K562 (cell line): ENCODE measurements around the gene NFE2. TPM values are rescaled to one million over a fixed set of nuclear protein-coding genes. Genes with fewer than 3 reads are reported as not detected.
A peak's percentile ranks its signal among the peaks of the same experiment; 100 is the strongest.

Experiments used
- CAMTA2 ChIP-seq: fragments of 250-450 bp; sonication (Bioruptor Pico); conservative IDR thresholded peaks from 2 replicates; pipeline ENCODE4 v1.5.1; 2022
- DACH1 ChIP-seq: fragments of 450-650 bp; IDR thresholded peaks from 2 replicates; pipeline ENCODE4 v1.6.1; 2018; ENCODE audit not compliant: partially characterized antibody
- DPF2 ChIP-seq: fragments of 450-650 bp; IDR thresholded peaks from 2 replicates; pipeline ENCODE4 v1.6.1; 2016
- HDAC1 ChIP-seq, 2 experiments: fragments of 450-650 bp; IDR thresholded peaks; 2 replicates each; pipeline ENCODE4 v1.6.1; 2016 to 2017; ENCODE audit warnings: inconsistent platforms in 1 of 2, mild to moderate bottlenecking in 1 of 2, moderate library complexity in 1 of 2
- HMGN3 ChIP-seq: IDR thresholded peaks from 2 replicates; pipeline ENCODE4 v1.6.1; 2011; ENCODE audit warnings: borderline replicate concordance, low read depth, mild to moderate bottlenecking, mixed read lengths, low read length; ENCODE audit not compliant: insufficient read length; ENCODE audit errors: extremely low read depth
- NFXL1 ChIP-seq: fragments of 450-650 bp; formaldehyde crosslinking; IDR thresholded peaks from 2 replicates; pipeline ENCODE4 v1.4.0; 2021; ENCODE audit warnings: mild to moderate bottlenecking
- OTX1 ChIP-seq: fragments of 450-650 bp; formaldehyde crosslinking; IDR thresholded peaks from 2 replicates; pipeline ENCODE4 v1.4.0; 2022; ENCODE audit warnings: mild to moderate bottlenecking
- RB1 ChIP-seq: fragments of 450-650 bp; IDR thresholded peaks from 2 replicates; pipeline ENCODE4 v1.6.1; 2017; ENCODE audit warnings: low read depth, mild to moderate bottlenecking
- ZNF253 ChIP-seq: fragments of 250-450 bp; sonication (Bioruptor Pico); conservative IDR thresholded peaks from 2 replicates; pipeline ENCODE4 v1.6.1; 2021; ENCODE audit warnings: mild to moderate bottlenecking
- ZNF431 ChIP-seq: sonication (generic); formaldehyde crosslinking; IDR thresholded peaks from 2 replicates; pipeline ENCODE4 v1.8.0; 2022; ENCODE audit warnings: mild to moderate bottlenecking, missing genetic modification reagents
- ZNF76 ChIP-seq: fragments of 250-450 bp; sonication (Bioruptor Pico); IDR thresholded peaks from 2 replicates; pipeline ENCODE4 v1.4.0; 2020; ENCODE audit warnings: mild to moderate bottlenecking, moderate library complexity, borderline replicate concordance
- polyA plus RNA-seq, 8 experiments: library from polyadenylated mRNA; depleted of rRNA in 4 of 8; stranded (reverse) in 5 of 8; unstranded in 3 of 8; fragments of >200 nt; fragmentation: Nextera tagmentation in 2 of 8; fragmentation: Illumina TruSeq in 1 of 8; extraction: Ambion mirVana in 2 of 8; extraction: Trizol in 1 of 8; gene quantifications; 2 replicates each; pipeline versions ENCODE4 v1.2.1 to v1.2.3, GENCODE V29; 2011 to 2014; ENCODE audit warnings: inconsistent platforms in 1 of 8, missing spikeins in 1 of 8
- total RNA-seq, 7 experiments: library from RNA; depleted of rRNA in 6 of 7; stranded (reverse); fragments of >200 nt in 6 of 7; fragmentation: Illumina TruSeq in 2 of 7; extraction: Trizol in 2 of 7; gene quantifications; 2 replicates each; pipeline versions ENCODE4 v1.2.1 to v1.2.3, GENCODE V29; 2011 to 2021; ENCODE audit warnings: low replicate concordance in 1 of 7
- TF ChIP-seq, protein P1 (sequence below): sonication (generic); formaldehyde crosslinking; IDR thresholded peaks from 2 replicates; pipeline ENCODE4 v1.9.0; 2022; ENCODE audit warnings: mild to moderate bottlenecking, missing genetic modification reagents
- TF ChIP-seq, protein P2 (sequence below): fragments of 200-600 bp; sonication (generic); IDR thresholded peaks from one replicate; pipeline ENCODE4 v1.6.1; 2012; ENCODE audit warnings: mild to moderate bottlenecking, low read depth, low read length, inconsistent platforms
- TF ChIP-seq, protein P3 (sequence below): fragments of 450-650 bp; formaldehyde crosslinking; IDR thresholded peaks from 2 replicates; pipeline ENCODE4 v1.4.0; 2020; ENCODE audit warnings: mild to moderate bottlenecking, moderate library complexity

The NFE2 gene
- total and polyA plus RNA-seq, 9 of the 15 experiments (the other 6 are each of a cell fraction or from before 2014, with no cell fraction given) = 12.3 to 282 (median 208) TPM

DNA sequence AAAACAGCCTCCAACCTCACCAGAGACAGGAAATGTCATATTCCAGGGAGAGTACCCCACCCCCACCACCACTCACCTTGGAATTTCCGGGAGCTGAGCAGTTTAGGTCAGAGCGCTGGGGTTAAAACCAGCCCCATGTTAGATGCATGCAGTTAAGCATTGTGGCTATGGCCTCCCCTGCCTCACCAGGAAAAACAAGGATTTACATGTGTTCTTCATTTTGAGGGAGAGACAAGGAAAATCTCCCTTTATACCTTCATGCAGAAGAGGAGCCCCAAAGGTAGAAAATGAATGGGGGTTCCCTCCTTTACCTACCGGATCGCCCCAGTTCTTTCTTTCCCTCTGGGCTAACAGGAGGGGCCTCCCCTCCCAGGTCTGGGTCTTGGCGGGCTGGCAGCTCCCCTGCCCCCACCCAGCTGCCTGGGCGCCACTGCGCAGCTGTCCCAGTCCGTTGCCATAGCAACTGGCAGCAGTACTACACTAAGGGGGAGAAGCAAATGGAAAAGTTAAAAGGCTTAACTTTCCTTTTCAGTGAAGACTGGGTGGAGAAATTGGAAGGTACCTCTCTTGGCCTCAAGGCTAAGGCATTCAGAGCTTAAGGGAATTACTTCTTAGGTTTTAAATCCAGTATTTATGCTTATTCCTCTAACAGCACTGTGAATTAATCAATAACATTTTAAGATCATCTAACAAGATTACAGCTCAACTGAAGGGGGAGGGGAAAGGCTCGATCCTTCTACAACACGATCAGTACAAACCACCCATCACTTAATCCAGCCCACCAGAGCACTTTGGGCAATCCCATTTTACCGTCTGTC lies 41.4 kb downstream of the NFE2 start (continued):
- peak; percentile 79; the same call in 1 of the 2 replicates for TF ChIP-seq RB1
- TF ChIP-seq, protein P1, sequence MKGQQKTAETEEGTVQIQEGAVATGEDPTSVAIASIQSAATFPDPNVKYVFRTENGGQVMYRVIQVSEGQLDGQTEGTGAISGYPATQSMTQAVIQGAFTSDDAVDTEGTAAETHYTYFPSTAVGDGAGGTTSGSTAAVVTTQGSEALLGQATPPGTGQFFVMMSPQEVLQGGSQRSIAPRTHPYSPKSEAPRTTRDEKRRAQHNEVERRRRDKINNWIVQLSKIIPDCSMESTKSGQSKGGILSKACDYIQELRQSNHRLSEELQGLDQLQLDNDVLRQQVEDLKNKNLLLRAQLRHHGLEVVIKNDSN = no peak
- TF ChIP-seq DPF2 = peak; percentile 73
- TF ChIP-seq OTX1 (CRISPR knock-in tag) = no peak
- TF ChIP-seq HMGN3 = peak; percentile 51
- no peak for TF ChIP-seq ZNF253 (CRISPR knock-in tag)
- 0 out of 2 replicates have a peak, but pooled peaks have one; percentile 12 for TF ChIP-seq ZNF76
- no peak for TF ChIP-seq NFXL1
- TF ChIP-seq DACH1 = peak; percentile 70
- no peak for TF ChIP-seq ZNF431 (CRISPR knock-in tag)
- TF ChIP-seq HDAC1 (IDR thresholded peaks at IDR 0.05) = 0 out of 4 replicates have a peak, but pooled peaks of 1 of the 2 experiments have one; percentile 63
- TF ChIP-seq, protein P2, sequence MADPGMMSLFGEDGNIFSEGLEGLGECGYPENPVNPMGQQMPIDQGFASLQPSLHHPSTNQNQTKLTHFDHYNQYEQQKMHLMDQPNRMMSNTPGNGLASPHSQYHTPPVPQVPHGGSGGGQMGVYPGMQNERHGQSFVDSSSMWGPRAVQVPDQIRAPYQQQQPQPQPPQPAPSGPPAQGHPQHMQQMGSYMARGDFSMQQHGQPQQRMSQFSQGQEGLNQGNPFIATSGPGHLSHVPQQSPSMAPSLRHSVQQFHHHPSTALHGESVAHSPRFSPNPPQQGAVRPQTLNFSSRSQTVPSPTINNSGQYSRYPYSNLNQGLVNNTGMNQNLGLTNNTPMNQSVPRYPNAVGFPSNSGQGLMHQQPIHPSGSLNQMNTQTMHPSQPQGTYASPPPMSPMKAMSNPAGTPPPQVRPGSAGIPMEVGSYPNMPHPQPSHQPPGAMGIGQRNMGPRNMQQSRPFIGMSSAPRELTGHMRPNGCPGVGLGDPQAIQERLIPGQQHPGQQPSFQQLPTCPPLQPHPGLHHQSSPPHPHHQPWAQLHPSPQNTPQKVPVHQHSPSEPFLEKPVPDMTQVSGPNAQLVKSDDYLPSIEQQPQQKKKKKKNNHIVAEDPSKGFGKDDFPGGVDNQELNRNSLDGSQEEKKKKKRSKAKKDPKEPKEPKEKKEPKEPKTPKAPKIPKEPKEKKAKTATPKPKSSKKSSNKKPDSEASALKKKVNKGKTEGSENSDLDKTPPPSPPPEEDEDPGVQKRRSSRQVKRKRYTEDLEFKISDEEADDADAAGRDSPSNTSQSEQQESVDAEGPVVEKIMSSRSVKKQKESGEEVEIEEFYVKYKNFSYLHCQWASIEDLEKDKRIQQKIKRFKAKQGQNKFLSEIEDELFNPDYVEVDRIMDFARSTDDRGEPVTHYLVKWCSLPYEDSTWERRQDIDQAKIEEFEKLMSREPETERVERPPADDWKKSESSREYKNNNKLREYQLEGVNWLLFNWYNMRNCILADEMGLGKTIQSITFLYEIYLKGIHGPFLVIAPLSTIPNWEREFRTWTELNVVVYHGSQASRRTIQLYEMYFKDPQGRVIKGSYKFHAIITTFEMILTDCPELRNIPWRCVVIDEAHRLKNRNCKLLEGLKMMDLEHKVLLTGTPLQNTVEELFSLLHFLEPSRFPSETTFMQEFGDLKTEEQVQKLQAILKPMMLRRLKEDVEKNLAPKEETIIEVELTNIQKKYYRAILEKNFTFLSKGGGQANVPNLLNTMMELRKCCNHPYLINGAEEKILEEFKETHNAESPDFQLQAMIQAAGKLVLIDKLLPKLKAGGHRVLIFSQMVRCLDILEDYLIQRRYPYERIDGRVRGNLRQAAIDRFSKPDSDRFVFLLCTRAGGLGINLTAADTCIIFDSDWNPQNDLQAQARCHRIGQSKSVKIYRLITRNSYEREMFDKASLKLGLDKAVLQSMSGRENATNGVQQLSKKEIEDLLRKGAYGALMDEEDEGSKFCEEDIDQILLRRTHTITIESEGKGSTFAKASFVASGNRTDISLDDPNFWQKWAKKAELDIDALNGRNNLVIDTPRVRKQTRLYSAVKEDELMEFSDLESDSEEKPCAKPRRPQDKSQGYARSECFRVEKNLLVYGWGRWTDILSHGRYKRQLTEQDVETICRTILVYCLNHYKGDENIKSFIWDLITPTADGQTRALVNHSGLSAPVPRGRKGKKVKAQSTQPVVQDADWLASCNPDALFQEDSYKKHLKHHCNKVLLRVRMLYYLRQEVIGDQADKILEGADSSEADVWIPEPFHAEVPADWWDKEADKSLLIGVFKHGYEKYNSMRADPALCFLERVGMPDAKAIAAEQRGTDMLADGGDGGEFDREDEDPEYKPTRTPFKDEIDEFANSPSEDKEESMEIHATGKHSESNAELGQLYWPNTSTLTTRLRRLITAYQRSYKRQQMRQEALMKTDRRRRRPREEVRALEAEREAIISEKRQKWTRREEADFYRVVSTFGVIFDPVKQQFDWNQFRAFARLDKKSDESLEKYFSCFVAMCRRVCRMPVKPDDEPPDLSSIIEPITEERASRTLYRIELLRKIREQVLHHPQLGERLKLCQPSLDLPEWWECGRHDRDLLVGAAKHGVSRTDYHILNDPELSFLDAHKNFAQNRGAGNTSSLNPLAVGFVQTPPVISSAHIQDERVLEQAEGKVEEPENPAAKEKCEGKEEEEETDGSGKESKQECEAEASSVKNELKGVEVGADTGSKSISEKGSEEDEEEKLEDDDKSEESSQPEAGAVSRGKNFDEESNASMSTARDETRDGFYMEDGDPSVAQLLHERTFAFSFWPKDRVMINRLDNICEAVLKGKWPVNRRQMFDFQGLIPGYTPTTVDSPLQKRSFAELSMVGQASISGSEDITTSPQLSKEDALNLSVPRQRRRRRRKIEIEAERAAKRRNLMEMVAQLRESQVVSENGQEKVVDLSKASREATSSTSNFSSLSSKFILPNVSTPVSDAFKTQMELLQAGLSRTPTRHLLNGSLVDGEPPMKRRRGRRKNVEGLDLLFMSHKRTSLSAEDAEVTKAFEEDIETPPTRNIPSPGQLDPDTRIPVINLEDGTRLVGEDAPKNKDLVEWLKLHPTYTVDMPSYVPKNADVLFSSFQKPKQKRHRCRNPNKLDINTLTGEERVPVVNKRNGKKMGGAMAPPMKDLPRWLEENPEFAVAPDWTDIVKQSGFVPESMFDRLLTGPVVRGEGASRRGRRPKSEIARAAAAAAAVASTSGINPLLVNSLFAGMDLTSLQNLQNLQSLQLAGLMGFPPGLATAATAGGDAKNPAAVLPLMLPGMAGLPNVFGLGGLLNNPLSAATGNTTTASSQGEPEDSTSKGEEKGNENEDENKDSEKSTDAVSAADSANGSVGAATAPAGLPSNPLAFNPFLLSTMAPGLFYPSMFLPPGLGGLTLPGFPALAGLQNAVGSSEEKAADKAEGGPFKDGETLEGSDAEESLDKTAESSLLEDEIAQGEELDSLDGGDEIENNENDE = no peak
- TF ChIP-seq, protein P3, sequence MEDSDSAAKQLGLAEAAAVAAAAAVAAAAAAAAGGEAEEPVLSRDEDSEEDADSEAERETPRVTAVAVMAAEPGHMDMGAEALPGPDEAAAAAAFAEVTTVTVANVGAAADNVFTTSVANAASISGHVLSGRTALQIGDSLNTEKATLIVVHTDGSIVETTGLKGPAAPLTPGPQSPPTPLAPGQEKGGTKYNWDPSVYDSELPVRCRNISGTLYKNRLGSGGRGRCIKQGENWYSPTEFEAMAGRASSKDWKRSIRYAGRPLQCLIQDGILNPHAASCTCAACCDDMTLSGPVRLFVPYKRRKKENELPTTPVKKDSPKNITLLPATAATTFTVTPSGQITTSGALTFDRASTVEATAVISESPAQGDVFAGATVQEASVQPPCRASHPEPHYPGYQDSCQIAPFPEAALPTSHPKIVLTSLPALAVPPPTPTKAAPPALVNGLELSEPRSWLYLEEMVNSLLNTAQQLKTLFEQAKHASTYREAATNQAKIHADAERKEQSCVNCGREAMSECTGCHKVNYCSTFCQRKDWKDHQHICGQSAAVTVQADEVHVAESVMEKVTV (CRISPR knock-in tag) = no peak
- no peak for TF ChIP-seq CAMTA2 (CRISPR knock-in tag)
